Measurements from ENCODE around the gene MSRB1. TPM values are rescaled to one million over a fixed set of nuclear protein-coding genes. Genes with fewer than 3 reads are reported as not detected.

Gene MSRB1
- total RNA-seq, 1 donor from 2014 or later, result 23.7 TPM

DNA sequence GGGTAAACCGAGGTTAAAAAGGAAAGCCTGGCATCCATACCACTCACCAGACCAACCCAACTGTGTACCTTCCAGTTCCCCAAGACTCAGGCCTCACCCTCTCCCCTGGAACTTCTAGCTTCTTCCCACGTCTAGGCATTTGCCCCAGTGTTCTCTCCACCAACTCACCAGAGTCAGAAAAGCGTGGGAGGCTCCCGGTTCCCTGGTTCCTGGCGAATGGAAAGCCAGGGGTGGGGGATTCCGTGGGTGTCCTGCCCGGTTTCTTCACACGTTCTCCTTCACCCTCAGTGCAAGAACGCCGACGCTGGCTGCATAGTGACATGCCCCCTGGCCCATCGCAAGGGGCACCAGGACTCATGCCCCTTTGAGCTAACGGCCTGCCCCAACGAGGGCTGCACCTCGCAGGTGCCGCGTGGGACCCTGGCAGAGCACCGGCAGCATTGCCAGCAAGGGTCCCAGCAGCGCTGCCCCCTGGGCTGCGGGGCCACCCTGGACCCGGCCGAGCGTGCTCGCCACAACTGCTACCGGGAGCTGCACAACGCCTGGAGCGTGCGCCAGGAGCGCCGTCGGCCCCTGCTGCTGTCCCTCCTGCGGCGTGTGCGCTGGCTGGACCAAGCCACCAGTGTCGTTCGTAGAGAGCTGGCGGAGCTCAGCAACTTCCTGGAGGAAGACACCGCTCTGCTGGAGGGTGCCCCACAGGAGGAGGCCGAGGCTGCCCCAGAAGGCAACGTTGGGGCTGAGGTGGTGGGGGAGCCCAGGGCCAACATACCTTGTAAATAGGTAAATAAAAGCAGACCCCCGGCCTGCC, 25.4 kb upstream of the MSRB1 start:
- TF ChIP-seq EZH2 (IDR thresholded peaks at IDR 0.05; ENCODE audit: insufficient read depth, low read length) (no peak), CTCF (IDR thresholded peaks at IDR 0.05; ENCODE audit: insufficient read depth, low read depth, low read length) (no peak)
- Histone ChIP-seq H3K9me3 (ENCODE audit: insufficient read depth, low read depth, low read length) (no peaks in the 10 kb centered on the region), H3K4me2 (ENCODE audit: low read length) (no peak overlapping the region), H3K4me3 (ENCODE audit: insufficient read depth, low read depth, low read length) (no peak overlapping the region), H3K27me3 (ENCODE audit: insufficient read depth, low read length) (no peaks in the 10 kb centered on the region), H3K79me2 (ENCODE audit: insufficient read depth, low read length) (peaks cover 55% of the 10 kb centered on the region), H3K4me1 (ENCODE audit: insufficient read depth, low read length) (peaks cover 24% of the 10 kb centered on the region), H4K20me1 (ENCODE audit: insufficient read depth, low read length) (peaks cover 24% of the 10 kb centered on the region), H3K9ac (ENCODE audit: low read length) (no peak overlapping the region), H3K36me3 (ENCODE audit: insufficient read depth, low read length) (peaks cover 5% of the 10 kb centered on the region), H3K27ac (ENCODE audit: low read depth, low read length) (no peak overlapping the region), H2AFZ (ENCODE audit: low read depth, low read length) (no peak overlapping the region)
- FAIRE-seq (no peak), DNase-seq (ENCODE audit: low read depth) (no peak)
- Mint-ChIP-seq H3K27ac (ENCODE audit: unreplicated experiment) (no peak overlapping the region), H3K27me3 (ENCODE audit: low read depth, unreplicated experiment) (no peaks in the 10 kb centered on the region), H3K9me3 (ENCODE audit: unreplicated experiment) (no peaks in the 10 kb centered on the region), H3K4me1 (ENCODE audit: low read depth, unreplicated experiment) (peaks cover 17% of the 10 kb centered on the region), H3K4me3 (ENCODE audit: unreplicated experiment) (peak overlapping the region; percentile 45), H3K36me3 (ENCODE audit: low read depth, unreplicated experiment) (peaks cover 10% of the 10 kb centered on the region)

DNA sequence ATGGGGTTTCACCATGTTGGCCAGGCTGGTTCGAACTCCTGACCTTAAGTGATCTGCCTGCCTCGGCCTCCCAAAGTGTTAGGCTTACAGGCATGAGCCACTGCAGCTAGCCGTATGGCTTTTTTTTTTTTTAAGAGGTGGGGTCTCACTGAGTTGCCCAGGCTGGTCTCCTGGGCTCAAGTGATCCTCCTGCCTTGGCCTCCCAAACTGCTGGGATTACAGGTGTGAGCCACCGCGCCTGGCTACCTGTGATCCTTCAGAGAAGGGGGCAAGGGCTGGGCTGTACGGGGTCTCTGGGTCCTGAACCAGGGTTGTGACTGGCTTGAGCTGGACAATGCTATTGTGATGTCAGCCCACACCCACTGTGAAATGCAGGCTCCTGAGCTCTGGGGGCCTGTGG, 23.5 kb upstream of the MSRB1 start, which contains the start of gene RNF151:
RNF151 (plus strand) TSS at position 397 of the 400 bp plus-strand sequence. CDS start 26 bp downstream, outside the sequence.
- Mint-ChIP-seq H3K27me3 (ENCODE audit: low read depth, unreplicated experiment) (no peaks in the 10 kb centered on the region), H3K27ac (ENCODE audit: unreplicated experiment) (peak within 1 kb of the TSS; percentile 95)
- H2AFZ ChIP-seq (ENCODE audit: low read depth, low read length), result no peak within 1 kb of the TSS

More for the DNA sequence above, 23.5 kb upstream of the MSRB1 start, which contains the start of gene RNF151:
- H3K4me3 ChIP-seq (ENCODE audit: insufficient read depth, low read depth, low read length), result peak within 1 kb of the TSS; percentile 91
- TF ChIP-seq EZH2 (IDR thresholded peaks at IDR 0.05; ENCODE audit: insufficient read depth, low read length) (no peak), CTCF (IDR thresholded peaks at IDR 0.05; ENCODE audit: insufficient read depth, low read depth, low read length) (no peak)
- peaks cover 33% of the 10 kb centered on the region for H3K4me1 ChIP-seq (ENCODE audit: insufficient read depth, low read length)
- no peaks in the 10 kb centered on the region for H3K27me3 ChIP-seq (ENCODE audit: insufficient read depth, low read length)
- FAIRE-seq (no peak), DNase-seq (ENCODE audit: low read depth) (no peak)
- Mint-ChIP-seq H3K9me3 (ENCODE audit: unreplicated experiment) (no peaks in the 10 kb centered on the region), H3K4me3 (ENCODE audit: unreplicated experiment) (peak within 1 kb of the TSS; percentile 97), H3K4me1 (ENCODE audit: low read depth, unreplicated experiment) (peaks cover 19% of the 10 kb centered on the region), H3K36me3 (ENCODE audit: low read depth, unreplicated experiment) (peaks cover 18% of the 10 kb centered on the region)
- peaks cover 59% of the 10 kb centered on the region for H3K79me2 ChIP-seq (ENCODE audit: insufficient read depth, low read length)
- H3K4me2 ChIP-seq (ENCODE audit: low read length), result peak within 1 kb of the TSS; percentile 99
- H3K9ac ChIP-seq (ENCODE audit: low read length), result peak within 1 kb of the TSS; percentile 92
- H3K9me3 ChIP-seq (ENCODE audit: insufficient read depth, low read depth, low read length), result no peaks in the 10 kb centered on the region
- peaks cover 37% of the 10 kb centered on the region for H4K20me1 ChIP-seq (ENCODE audit: insufficient read depth, low read length)
- peaks cover 9% of the 10 kb centered on the region for H3K36me3 ChIP-seq (ENCODE audit: insufficient read depth, low read length)
- H3K27ac ChIP-seq (ENCODE audit: low read depth, low read length), result peak within 1 kb of the TSS; percentile 96

Measured in astrocyte (in vitro differentiated cells and primary cell).